Activated naive CD4-positive, alpha-beta T cell (primary cell): ENCODE results near the gene FAM53B.

Experiments used
- DNase-seq, 4 experiments: peaks; one replicate each; lab custom pipeline; 2025; lab: John Stamatoyannopoulos, UW

The FAM53B gene

GRCh38 chr10:124660404-124661125 is 83.6 kb downstream of the FAM53B start:
- no peak for DNase-seq

DNA sequence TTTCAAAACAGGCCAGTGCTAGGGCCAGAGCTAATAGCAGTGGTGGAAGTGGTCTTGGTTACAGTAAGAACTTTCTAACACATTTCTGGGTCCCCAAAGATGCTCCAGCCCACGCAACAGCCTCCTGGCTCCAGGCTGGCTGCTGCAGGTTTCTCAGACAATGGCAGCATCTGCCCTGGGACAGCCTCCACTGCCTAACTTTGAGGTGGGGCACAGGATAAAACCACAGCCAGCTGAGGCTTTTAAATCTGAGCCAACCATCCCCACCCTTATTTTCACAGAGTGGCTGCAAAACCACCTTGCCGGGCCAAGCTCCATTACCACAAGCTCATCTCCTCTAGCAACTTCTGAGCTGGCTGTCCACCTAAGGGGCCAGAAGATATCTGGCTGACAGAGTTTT is 84.8 kb downstream of the FAM53B start:
- DNase-seq = no peak

DNA sequence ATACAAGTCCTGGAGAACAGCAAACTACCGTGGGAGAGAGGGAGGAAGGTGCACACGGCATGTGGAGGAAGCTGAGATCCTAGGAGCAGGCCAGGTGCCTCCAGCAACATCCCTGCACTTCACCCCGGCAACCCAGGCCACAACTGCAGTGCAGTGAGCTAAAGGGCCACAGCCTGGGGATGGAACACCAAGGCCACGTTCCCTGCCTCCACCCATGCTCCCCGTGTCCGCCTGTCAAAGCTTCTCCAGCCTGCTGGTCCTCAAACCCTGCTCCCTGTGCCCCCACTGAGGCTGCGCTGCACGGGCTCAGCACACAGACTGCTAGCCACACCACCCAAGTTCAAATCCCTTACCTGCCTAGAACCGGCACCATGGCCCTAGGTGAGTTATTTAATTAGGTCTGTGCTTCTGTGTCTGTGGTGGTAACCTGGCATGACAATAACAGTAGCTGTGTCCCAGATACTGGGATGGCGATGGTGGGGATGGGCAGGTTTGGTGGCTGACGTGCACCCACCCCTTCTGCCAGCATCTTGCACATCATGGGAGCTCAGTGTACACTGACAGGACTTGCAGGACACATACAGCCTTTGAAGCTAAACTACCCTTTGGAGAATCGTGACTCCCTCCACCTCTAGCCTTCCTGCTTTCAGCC is 85.5 kb downstream of the FAM53B start:
- DNase-seq = no peak

- DNase-seq = no peak
Observed at GRCh38 chr10:124657806-124658205, 86.4 kb downstream of the FAM53B start.

DNA sequence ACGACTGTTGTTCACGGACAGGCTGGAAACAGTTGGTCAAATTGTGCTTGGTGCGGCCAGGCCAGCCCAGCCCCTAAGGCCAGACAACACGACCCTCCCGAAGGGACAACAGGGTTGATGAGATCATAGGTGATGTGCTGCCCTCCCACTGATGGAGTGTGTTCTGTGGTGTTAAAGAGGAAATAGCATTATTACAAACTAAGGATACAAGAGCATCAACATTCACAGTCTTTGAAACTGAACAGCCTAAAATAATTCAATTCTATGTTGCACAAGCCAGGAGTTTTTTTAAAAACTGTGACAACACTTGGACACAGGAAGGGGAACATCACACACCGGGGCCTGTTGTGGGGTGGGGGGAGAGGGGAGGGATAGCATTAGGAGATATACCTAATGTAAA is 87.6 kb downstream of the FAM53B start:
- no peak for DNase-seq

DNA sequence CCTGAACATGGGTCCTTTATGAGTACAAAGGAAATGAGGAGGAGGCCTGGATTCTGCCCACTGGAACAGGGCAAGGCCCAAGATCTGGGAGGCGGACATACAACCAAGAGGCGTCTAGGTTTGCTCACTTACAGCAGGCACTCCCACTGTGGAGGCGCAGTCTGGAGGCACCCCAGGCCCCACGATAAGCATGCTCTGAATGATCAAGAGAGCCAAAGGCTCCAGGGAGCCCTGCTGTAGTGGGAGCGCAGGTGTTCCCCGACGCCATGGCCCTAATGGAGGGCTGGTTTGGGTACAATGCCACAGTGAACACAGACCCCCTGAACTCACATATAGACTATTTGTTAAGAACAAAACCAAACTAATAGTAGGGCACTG is 88.1 kb downstream of the FAM53B start:
- no peak for DNase-seq

DNA sequence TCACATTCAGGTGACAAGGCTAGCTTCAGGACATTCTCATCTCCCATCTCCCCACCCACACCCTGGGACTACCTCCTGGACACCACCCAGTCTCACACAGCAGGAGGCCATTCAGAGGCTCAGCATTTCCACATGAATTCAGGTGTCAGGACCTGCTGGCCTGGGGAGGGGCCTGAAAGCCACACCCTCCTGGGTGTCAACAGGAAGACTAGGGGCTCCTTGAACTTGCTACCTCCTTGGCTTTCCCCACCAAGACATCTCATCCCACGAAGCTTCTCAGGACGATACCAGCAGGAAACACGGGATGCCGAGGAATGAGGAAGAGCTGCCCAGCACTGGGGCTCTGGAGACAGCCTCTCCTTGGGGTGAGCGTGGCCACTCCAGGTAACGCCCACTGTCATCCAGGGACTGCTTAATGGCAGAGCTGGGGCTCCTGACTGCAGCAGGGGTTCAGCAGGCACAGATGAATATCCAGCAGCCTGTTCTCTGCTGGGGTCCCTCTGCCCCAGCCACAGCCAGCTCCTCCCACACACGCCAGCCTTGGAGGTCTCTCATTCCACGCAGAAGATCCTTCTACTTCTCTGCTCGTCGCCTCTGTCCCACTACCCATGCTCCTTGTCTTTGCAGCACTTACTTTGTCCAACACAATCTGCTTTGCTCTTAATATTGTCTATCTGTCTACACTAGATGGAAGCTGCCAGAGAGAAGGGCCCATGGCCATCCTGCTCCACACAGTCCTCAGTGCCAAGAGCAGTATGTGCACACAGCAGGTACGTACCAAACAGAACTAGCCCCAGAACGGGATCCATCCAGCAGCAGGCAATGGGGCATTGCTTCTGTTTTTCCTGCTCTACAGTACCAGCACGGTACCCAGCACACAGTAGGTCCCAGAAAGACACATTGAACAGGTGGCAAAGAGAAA is 88.7 kb downstream of the FAM53B start:
- DNase-seq = no peak

- no peak for DNase-seq
Observed at GRCh38 chr10:124654686-124655085, 89.5 kb downstream of the FAM53B start.

- DNase-seq = no peak
Observed at GRCh38 chr10:124653811-124654651, 90.1 kb downstream of the FAM53B start.

GRCh38 chr10:124653311-124653710 is 90.9 kb downstream of the FAM53B start:
- no peak for DNase-seq

DNA sequence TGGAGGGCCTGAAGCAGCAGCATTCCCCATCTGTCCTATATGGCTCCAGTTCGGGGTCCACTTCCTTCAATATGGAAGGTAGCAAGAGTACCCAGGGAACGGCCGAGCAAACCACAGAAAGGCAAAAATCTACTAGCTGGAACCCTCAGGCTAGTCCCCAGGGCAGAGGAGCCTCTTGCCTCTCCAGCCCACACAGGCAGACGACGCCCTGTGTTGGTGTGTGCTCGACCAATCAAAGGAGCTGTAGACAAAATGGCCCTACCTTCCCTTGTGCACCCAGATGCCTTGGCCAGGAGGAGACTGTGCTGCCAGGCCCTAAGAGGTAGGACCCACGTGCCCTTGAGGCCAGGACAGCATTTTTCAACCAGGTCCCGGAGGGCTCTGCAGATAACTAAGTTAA is 91.5 kb downstream of the FAM53B start:
- no peak for DNase-seq

DNA sequence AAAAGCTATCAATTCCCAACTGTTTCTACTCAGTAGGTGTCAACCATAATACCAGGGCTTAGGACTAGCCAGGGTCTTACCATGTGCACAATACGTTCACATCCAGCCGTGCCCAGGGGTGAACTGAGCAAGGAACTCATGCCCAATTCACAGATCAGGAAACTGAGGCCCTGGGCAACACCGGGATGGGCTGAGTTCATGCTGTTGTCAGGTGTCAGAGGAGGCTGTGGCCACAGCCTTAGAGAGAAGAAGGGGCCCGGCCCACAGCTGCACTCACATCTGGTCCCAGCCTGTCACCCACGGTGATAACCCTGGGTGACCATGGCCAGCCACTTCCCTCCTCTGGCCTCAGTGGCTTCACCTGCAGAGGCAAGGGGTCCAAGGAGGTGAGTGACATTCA is 92.0 kb downstream of the FAM53B start:
- DNase-seq = no peak

DNA sequence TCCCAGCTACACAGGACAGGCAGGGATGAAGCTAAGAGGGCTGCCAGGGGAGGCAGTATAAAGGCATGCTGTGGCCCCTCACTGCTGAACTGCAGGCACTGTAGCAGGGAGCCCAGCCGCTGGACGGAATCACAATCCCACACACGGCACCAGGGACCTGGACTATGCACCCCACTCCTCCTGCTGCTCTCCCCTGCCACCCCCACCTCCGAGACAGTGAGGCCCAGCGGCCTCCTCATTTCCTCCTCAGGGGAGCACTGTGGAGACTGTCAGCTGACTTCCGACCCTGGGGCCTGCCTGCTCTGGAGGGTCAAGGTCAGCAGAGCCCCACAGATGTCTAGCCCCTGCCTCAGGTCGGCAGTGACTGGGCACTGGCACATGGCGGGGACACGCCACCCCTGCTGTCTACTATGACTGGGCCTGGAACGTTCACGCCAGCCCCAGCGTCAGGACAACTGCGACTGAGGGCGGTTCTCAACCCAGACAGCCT is 92.7 kb downstream of the FAM53B start:
- DNase-seq = no peak

GRCh38 chr10:124650820-124651401 is 93.3 kb downstream of the FAM53B start:
- DNase-seq = peak in 2 of 4 experiments; percentile 32 to 46

DNA sequence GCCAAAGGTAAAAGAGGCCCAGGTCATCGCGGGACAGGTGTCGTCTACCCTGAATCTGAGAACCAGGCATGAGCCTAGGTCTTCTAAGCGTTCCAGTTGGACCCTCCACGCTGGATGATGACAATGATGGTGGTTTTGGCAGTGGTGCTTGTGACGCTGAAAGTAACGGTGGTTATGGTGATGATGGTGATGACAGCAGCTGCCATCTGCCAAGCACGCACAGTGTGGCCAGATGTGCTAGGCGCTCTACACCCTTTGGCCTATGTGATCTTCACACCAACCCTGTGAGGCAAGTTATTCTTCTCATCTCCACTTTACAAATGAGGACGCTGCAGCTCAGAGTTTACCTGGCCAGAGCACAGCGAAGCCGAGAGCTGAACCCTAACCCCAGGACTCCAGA is 93.9 kb downstream of the FAM53B start:
- DNase-seq = no peak

- DNase-seq = no peak
Observed at GRCh38 chr10:124649214-124649613, 95.0 kb downstream of the FAM53B start.

DNA sequence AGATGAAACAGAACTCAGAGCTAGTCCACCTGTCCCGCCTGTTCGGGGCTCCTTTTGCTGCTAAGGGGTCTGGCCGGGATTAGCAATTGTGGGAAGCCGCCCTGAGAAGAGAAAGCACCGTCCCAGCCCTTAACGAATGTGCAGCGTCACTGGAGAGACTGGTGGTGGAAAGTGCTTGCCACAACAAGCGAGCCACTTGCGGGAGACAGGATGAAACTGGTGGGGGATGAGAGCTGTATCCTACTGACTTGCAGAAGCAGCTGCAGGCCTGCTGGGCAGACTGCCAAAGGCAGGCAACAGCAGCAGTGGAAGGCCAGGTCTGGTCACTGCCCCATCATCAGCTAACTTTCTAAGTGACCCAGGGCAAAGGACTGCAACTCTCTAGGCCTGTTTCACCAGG is 95.4 kb downstream of the FAM53B start:
- peak in 2 of 4 experiments; percentile 15 to 27 for DNase-seq

- no peak for DNase-seq
Observed at GRCh38 chr10:124648131-124648475, 96.1 kb downstream of the FAM53B start.

DNA sequence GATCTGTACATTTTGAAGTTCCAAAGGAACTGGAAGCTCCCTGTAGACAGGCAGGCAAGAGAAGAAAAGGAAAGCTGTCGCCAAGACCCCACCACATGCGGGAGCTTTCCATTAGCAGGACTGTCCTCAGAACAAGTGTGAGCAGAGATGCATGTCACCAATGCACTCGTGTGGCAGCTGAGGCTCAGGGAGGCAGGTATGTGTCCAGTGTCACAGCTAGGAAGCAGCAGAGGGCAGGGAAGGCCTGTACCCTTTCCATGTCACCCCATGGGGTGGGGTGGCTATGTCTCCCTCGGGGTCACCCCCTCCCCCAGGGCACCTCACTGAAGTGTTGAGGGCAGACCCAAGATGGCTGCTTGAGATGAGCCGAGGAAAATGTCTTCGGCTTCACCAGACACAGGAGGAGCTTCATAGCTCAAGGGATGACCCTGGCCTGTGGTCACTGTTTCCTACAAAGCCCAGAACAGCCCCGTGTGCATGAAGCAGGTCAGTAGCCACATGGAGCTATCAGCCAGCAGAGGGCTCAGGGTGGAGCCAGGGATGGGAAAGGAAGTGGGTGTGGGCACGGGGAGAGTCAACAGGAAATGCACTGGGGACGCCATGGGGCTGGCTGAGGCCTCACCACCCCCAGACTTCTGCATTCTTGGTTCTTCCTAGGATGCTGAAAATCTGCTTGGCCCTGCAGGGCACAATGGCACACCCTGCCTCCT is 96.6 kb downstream of the FAM53B start:
- peak in 2 of 4 experiments; percentile 56 to 57 for DNase-seq

- DNase-seq = no peak
Observed at GRCh38 chr10:124646483-124647352, 97.5 kb downstream of the FAM53B start.
